ENCODE results near the gene C9orf50.

DNA sequence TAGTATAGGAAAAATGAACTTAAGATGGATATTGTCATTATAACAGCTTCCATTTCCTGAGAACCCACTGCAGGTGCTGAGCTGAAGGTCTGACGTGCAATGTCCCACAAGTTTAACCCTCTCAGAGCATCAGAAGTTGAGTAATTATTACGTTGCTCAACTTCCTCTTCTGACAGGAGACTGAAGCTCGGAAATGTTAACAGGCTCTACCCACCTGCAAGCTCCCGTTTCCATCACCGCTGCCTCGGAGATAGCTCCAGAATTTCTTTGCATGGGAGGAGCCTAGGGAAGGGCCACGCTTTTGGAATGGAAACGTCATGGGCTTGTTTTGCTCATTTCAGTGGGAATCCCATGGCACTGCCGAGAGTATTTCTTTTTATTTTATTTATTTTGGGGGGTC is 4.0 kb upstream of the C9orf50 start:
- TF ChIP-seq, protein P1, sequence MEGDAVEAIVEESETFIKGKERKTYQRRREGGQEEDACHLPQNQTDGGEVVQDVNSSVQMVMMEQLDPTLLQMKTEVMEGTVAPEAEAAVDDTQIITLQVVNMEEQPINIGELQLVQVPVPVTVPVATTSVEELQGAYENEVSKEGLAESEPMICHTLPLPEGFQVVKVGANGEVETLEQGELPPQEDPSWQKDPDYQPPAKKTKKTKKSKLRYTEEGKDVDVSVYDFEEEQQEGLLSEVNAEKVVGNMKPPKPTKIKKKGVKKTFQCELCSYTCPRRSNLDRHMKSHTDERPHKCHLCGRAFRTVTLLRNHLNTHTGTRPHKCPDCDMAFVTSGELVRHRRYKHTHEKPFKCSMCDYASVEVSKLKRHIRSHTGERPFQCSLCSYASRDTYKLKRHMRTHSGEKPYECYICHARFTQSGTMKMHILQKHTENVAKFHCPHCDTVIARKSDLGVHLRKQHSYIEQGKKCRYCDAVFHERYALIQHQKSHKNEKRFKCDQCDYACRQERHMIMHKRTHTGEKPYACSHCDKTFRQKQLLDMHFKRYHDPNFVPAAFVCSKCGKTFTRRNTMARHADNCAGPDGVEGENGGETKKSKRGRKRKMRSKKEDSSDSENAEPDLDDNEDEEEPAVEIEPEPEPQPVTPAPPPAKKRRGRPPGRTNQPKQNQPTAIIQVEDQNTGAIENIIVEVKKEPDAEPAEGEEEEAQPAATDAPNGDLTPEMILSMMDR (IDR thresholded peaks at IDR 0.05), result no peak
- TF ChIP-seq EP300 (IDR thresholded peaks at IDR 0.05), result no peak
- no peak for TF ChIP-seq POLR2A (IDR thresholded peaks at IDR 0.05)

Data from sigmoid colon (tissue), 4 donors.